ENCODE measurements around the gene TMEM258.

- no peak for TF ChIP-seq POLR2A (IDR thresholded peaks at IDR 0.05)
- no peak for TF ChIP-seq CTCF (IDR thresholded peaks at IDR 0.05 in 4 of 5, conservative IDR thresholded peaks at IDR 0.05 in 1 of 5)
Observed at GRCh38 chr11:61812736-61813411, 20.5 kb upstream of the TMEM258 start.

Measured in gastrocnemius medialis (tissue), 4 donors.